Measurements from ENCODE around the gene USH2A.

- TF ChIP-seq CTCF (IDR thresholded peaks at IDR 0.05) (no peak), POLR2AphosphoS5 (IDR thresholded peaks at IDR 0.05) (no peak), POLR2A (IDR thresholded peaks at IDR 0.05) (no peak)
Measured at GRCh38 chr1:215825056-215825455, 598.2 kb downstream of the USH2A start.

Measured in breast epithelium (tissue), 3 donors.